NCI-H128 (cell line): Measurements from ENCODE around the gene TMEM14C.
"Not testable (repeated sequence)": the region's sequence is repeated elsewhere in the genome, so short reads cannot be mapped to it uniquely, and the experiment has no call there.

Experiments
- DNase-seq: peaks from one replicate; lab custom pipeline; 2025; ENCODE audit not compliant: unreplicated experiment; lab: John Stamatoyannopoulos, UW

TMEM14C gene

GRCh38 chr6:10720960-10721849, 1.7 kb upstream of the TMEM14C start:
- DNase-seq = not testable (repeated sequence)

DNA sequence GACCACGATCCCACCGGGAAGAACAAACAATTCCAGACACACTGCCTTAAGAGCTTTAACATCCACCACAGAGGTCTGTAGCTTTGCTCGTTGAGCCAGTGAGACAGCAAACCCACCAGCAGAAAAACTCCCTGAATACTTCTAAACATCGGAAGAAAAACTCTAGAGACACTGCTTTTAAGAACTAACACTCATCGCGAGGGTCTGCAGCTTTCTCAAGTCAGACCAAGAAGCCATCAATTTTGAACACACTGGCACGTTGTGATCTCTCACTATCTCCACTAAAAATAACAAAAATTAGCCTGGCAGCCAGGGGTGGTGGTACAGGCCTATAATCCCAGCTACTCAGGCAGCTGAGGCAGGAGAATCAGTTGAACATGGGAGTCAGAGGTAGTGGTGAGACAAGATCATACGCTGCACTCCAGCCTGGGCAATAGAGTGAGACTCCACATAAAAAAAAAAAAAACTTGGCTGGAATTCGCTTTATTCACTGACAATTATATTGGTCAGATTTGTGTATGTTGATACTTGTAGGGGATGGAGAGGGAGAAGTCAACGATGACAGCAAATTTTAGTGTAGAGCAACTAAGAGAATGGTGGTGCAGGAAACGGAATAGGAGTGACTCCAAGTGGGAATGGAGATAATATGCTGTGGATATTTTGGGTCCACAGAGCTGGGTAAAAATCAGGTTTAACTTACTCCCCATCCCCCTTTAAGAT, 860 bp upstream of the TMEM14C start:
- DNase-seq = no peak

GRCh38 chr6:10722570-10722819, 375 bp upstream of the TMEM14C start:
- DNase-seq = no peak

- no peak for DNase-seq
Observed at GRCh38 chr6:10723567-10723881, 654 bp downstream of the TMEM14C start.

DNA sequence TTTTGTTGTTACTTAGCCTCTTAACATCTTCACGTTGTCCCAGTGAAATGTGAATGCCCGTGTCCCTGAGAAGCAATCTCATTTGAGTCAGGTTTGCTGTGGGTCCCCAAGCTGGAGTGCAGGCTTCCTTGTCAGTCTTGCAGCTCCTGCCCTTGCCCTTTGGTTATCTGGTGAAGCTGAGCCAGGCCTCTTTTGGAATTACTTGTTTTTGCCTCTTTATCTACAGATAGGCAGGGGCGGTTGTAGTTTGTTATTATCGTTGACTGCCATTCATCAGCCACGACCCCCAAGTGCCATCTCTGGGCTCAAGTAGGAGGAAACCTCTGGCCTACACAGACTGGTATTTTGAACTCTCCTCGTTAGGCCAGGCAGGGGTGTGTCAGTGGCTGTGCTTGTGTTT, 2.2 kb downstream of the TMEM14C start:
- no peak for DNase-seq

- no peak for DNase-seq
Observed at GRCh38 chr6:10725716-10726115, 2.8 kb downstream of the TMEM14C start.

DNA sequence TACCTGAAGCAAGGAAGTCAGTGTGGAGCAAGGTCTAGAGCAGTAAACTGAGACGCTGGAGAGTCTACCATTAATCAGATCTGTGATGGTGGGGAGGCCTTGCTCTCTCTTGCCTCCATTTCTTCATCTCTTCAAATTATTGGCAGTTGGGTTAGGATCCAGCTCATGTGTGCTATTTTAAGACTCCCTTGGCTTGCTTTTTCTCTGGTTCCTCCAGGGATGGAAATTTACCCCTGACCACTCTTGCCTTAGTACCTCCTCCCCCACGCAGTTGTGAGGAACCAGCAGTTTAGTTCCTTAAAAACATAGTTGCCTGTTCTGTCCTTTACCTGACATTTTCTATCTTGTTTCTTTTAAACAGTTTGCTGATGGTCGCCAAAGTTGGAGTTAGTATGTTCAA, 7.4 kb downstream of the TMEM14C start:
- no peak for DNase-seq

DNA sequence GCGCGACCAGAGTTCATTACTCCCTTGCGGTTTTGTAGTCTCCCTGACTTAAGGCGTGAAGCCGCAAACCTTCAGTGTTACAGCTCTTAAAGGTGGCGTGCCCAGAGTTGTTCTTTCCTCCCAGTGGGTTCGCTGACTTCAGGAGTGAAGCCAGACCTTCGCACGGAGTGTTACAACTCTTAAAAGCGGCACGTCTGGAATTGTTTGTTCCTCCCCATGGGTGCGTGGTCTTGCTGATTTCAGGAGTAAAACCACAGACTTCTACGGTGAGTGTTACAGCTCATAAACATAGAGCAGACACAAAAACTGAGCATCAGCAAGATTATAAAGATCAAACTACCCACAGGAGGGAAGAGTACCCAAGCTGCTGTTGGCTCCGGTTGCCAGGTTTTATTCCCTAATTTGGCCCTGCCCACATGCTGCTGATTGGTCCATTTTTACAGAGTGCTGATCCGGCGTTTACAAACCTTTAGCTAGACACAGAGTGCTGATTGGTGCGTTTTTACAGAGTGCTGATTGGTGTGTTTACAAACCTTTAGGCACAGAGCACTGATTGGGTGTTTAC, 10.4 kb downstream of the TMEM14C start:
- no peak for DNase-seq

DNA sequence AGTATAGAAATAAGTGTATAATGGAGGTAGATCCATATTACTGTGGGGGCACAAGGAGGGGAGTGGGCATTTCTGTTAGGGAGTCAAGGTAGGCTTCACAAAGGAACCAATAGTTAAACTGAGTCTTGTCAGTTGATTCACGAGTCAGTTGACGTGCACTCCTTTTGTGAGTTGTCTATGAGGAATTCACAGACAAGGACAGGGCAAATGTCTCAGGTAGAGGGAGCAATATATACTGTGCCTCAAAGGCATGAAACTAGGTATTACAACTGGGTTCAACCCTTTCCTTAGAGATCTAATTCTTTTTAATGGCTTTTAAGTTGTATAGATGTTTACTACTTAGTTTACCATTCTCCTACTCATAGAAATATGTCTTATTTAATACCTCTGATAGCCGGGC, 11.0 kb downstream of the TMEM14C start:
- DNase-seq = no peak

- DNase-seq = no peak
Observed at GRCh38 chr6:10736731-10737130, 13.9 kb downstream of the TMEM14C start.

DNA sequence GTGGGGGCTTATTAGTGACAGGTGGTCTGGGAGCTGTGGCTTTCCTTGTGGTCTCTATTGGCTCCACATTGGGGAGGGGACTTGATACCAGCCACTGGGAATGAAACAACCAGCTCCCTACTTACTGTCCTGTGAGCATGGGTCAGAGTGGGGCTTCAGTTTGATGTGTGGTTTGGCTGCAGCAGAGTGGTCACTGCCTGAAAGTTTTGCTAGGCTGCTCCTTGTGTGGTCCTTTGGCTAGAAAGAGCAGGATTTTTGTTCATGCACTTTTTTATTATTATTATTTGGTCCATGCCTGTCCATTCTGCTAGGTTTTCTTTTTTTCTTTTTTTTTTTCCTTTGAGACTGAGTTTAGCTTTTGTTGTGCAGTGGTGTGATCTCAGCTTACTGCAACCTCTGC, 17.2 kb downstream of the TMEM14C start:
- no peak for DNase-seq

DNA sequence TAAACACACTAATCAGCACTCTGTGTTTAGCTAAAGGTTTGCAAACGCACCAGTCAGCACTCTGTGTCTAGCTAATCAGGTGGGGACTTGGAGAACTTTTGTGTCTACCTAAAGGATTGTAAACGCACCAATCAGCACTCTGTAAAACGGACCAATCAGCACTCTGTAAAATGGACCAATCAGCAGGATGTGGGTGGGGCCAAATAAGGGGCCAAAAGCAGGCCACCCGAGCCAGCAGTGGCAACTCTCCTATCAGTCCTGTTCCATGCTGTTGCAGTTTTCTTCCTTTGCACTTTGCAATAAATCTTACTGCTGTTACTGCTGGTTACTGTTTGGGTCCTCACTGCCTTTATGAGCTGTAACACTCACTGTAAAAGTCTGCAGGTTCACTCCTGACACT, 18.8 kb downstream of the TMEM14C start:
- not testable (repeated sequence) for DNase-seq

DNA sequence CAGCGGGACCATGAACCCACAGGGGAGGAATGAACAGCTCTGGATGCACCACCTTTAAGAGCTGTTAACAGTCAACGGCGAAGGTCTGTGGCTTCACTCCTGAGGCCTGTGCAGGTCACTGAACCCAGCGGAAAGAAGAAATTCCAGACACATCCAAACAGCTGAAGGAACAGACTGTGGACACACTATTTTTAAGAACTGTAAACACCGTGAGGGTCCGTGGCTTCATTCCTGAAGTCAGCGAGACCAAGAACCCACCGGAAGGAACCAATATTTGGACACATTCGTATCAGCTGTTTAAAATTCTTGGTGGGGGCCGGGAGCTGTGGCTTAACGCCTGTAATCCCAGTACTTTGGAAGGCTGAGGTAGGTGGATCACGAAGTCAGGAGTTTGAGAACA, 19.4 kb downstream of the TMEM14C start:
- no peak for DNase-seq

DNA sequence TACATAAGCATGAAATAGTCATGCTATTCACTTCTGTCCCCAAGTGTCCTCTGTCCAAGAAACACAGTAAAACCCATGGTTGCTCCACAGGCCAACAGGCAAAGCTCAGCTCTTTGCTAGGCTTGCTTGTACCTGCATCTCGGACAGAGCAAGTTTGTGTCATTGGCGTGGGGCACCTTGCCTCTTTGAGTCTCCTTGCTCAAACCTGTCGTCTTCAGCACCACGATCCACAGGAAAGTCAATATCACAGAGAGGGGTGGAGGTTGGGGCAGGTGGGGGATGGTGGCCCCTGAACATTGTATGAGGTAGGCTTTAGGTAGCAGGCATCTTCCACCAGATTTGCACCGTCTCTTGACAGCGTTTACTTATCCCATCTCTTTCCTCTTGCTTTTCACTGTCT, 20.6 kb downstream of the TMEM14C start:
- DNase-seq = no peak

DNA sequence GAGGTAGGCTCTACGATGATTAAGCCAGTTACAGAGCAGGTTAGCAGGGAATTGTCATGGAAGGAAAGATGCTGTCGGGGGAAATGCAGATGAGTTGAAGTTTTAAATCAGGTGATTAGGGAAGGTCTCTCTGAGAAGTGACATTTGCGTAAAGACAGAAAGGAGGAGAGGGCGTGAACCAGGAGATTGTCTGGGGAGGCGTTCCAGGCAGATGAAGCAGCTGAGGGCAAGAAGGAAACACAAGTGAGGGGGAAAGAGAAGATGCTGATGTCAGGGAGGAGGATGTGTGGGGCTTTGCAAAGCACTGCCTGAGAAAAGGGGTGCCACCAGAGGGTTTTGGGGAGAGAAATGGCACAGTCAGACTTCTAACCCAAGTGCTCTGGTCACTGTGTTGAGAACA, 22.2 kb downstream of the TMEM14C start:
- no peak for DNase-seq

DNA sequence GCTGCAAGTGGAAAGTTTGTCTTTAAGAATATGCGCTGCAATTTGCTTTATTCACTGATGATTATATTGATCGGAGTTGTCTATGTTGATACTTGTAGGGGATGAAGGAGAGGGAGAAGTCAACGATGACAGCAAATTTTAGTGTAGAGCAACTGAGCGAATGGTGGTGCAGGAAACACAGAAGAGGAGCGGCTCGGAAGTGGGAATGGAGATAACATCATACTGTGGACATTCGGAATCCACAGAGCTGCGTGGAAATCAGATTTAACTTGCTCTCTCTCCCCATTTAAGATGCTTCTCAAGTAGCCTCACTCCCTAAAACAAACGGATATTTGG, 24.0 kb downstream of the TMEM14C start:
- DNase-seq = no peak

DNA sequence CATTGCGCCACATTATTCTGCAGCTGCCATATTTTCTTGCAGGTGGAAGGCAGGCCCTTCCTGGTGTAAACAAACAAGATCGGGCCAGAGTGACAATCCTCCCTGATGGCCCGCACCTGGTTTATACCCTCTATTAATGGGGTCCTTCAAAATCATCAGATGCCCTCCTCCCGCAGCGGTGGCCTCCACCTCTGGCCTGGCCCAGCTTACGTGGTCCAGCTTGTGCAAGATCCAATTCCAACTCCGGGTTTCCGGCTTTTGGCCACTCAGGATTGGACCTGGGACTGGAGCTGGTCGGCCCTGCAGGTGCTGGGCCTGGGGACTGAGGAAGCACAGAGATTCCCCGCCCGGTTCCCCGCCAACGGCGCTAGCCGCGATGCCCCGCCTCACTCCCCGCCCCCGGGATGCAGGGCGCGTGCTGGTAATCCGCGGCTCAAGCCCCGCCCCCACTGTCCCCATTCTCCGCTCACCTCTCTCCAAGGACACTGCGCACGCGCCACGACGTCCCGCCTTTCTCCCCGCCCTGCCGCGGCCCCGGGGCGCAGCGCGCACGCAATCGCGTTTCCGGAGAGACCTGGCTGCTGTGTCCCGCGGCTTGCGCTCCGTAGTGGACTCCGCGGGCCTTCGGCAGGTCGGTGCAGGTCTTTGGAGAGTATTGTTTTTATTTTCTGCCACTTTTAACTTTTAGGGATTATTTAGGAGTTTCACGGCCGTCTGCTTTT, 24.5 kb downstream of the TMEM14C start, which contains the start of gene TMEM14B:
Gene TMEM14B, plus strand, starts transcription at position 555 of the 722 bp plus-strand sequence. CDS start 1,441 bp downstream, outside the sequence.
- peak; percentile 99 for DNase-seq

DNA sequence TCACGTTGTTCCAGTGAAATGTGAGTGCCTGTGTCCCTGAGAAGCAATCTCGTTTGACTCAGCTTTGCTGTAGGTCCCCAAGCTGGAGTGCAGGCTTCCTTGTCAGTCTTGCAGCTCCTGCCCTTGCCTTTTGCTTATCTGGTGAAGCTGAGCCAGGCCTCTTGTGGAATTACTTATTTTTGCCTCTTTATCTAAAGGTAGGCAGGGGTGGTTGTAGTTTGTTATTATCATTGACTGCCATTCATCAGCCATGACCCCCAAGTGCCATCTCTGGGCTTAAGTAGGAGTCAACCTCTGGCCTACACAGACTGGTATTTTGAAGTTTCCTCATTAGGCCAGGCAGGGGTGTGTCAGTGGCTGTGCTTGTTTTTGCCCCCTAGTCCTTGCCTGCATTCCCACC, 26.9 kb downstream of the TMEM14C start:
- DNase-seq = no peak

DNA sequence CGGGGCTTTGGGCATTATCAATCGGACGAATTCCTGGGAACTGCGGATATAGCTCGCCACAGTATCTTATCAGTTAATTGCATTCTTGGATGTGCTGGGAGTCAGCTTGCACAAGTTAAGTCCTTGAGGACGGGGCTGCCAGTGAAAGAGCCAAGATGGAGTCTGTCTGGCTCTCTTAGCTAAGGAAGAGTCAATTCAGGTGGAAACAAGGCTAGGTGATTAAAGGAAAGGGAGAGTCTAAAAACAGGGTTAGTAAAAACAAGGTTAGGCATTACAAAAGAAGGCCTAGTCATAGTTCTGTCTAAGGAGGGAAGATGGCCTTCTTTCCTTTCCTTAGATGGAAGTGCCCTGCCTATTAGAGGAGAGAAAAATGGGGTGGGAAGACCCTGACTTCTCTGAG, 27.7 kb downstream of the TMEM14C start:
- not testable (repeated sequence) for DNase-seq

DNA sequence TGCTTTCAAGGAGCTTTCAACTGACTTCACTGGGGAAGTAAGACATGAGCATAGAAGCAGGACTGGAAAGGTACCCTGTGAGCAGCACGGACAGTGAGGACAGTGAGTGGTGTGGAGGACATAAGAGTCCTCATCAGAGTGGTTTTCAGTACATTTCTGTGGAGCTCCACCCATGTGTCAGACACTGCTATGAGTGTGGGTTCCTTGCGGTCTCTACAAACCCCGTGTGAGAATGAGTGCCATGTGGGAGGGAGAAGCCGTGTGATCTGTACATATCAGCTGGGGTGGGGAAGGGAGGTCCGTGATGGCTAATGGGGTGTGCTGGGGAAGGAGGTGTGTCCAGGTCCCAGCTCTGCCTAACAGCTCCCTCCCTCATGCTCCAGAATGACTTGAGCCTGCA, 28.9 kb downstream of the TMEM14C start:
- DNase-seq = not testable (repeated sequence)

DNA sequence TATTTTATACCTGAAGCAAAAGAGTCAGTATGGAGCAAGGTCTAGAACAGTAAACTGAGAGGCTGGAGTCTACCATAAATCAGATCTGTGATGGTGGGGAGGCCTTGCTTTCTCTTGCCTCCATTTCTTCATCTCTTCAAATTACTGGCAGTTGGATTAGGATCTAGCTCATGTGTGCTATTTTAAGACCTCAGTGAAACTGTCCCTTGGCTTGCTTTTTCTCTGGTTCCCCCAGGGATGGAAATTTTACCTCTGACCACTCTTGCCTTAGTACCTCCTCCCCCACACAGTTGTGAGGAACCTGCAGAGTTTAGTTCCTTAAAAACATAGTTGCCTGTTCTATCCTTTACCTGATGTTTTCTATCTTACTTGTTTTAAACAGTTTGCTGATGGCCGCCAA, 33.2 kb downstream of the TMEM14C start:
- DNase-seq = no peak

DNA sequence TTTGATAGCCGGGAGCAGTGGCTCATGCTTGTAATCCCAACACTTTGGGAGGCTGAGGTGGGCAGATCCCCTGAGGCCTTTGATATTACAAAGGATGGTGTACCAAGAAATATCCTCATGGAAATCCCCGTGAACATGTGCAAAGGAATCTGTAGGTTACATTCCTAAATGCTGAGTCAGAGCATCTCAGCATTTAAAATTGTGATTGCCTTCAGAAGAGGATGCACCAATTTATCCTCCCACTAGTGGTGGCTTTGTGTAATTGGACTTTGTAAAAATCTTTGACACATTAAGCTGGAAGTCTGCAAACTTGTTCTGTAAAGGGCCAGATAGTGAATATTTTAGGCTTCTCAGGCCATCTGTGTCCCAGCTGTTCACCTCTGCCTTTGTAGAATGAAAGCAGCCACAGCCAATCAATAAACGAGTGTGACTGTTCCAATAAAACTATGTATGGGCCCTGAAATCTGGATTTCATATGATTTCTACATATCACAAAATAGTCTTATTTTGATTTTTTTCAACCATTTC, 36.5 kb downstream of the TMEM14C start:
- DNase-seq = no peak
